Activated T-cell treated with anti-CD3 and anti-CD28 coated beads, Interleukin-2, amount 50 U/mL, for 24 hours (primary cell): ENCODE measurements around the gene SLC17A8.
"Not testable (repeated sequence)": the region's sequence is repeated elsewhere in the genome, so short reads cannot be mapped to it uniquely, and the experiment has no call there.

Experiments used
- DNase-seq: peaks from one replicate; pipeline ENCODE4 v3.0.0-alpha.2; 2020
- H3K27ac Mint-ChIP-seq: 2 replicates; pipeline ENCODE4 v1.8.0; 2020; ENCODE audit warnings: mild to moderate bottlenecking, mixed read lengths
- H3K27me3 Mint-ChIP-seq: 2 replicates; pipeline ENCODE4 v1.8.0; 2020; ENCODE audit warnings: mixed read lengths
- H3K36me3 Mint-ChIP-seq: 2 replicates; pipeline ENCODE4 v1.8.0; 2020; ENCODE audit warnings: low read depth, mixed read lengths
- H3K4me1 Mint-ChIP-seq: 2 replicates; pipeline ENCODE4 v1.8.0; 2020; ENCODE audit warnings: low read depth, mixed read lengths
- H3K4me3 Mint-ChIP-seq: 2 replicates; pipeline ENCODE4 v1.8.0; 2020; ENCODE audit warnings: mild to moderate bottlenecking, moderate library complexity, mixed read lengths
- H3K9me3 Mint-ChIP-seq: 2 replicates; pipeline ENCODE4 v1.8.0; 2020; ENCODE audit warnings: mixed read lengths

The SLC17A8 gene

DNA sequence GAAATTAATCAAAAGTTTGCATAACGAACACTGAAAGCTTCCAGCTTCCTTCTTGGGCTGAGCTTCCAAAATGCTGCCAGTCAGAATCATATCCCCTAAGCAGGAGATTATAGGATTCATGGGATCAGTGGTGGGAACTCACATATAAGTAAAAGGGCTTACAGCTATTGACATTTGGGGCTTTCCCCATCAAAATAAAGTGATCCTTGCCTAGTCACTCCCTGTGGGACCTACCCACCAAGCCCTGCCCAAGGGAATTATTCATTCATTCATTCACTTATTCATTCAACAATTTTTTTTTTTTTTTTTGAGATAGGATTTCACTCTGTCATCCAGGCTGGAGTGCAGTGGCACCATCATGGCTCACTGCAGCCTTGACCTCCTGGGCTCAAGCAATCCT, 69.3 kb downstream of the SLC17A8 start:
- no peak for DNase-seq
- Mint-ChIP-seq H3K27me3 (peaks cover 5% of the 10 kb centered on the region), H3K9me3 (peaks cover 5% of the 10 kb centered on the region), H3K36me3 (no peaks in the 10 kb centered on the region), H3K4me3 (no peak overlapping the region), H3K27ac (no peak overlapping the region), H3K4me1 (no peaks in the 10 kb centered on the region)

DNA sequence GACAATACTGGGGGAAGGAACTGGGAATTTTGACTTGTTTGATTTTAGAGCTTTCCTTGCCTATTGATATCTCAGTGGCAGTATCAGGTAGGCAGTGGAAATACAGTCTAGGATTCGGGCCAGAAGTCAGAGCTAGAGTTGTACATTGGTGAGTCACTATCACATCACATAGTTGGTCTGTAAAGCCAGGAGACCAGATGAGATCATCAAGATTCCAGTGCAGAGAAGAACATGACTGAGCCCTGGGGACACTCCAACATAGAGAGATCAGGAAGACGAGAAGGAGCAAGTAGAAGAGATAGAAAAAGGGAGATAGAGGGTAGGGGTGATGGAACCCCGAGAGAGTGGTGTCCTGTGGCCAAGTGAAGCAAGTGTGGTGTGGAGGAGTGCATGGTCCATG, 70.2 kb downstream of the SLC17A8 start:
- Mint-ChIP-seq H3K27me3 (peaks cover 5% of the 10 kb centered on the region), H3K36me3 (no peaks in the 10 kb centered on the region), H3K27ac (no peak overlapping the region), H3K4me1 (no peaks in the 10 kb centered on the region), H3K4me3 (no peak overlapping the region), H3K9me3 (peaks cover 5% of the 10 kb centered on the region)
- no peak for DNase-seq

DNA sequence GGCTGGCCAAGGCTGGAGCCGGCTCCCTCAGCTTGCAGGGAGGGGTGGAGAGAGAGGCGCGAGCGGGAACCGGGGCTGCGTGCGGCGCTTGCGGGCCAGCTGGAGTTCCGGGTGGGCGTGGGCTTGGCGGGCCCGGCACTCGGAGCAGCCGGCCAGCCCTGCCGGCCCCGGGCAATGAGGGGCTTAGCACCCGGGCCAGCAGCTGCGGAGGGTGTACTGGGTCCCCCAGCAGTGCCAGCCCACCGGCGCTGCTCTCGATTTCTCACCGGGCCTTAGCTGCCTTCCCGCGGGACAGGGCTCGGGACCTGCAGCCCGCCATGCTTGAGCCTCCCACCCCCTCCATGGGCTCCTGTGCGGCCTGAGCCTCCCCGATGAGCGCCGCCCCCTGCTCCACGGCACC, 73.4 kb downstream of the SLC17A8 start:
- not testable (repeated sequence) for H3K9me3 Mint-ChIP-seq, DNase-seq, H3K36me3 Mint-ChIP-seq, H3K4me1 Mint-ChIP-seq, H3K27me3 Mint-ChIP-seq, H3K4me3 Mint-ChIP-seq, H3K27ac Mint-ChIP-seq

DNA sequence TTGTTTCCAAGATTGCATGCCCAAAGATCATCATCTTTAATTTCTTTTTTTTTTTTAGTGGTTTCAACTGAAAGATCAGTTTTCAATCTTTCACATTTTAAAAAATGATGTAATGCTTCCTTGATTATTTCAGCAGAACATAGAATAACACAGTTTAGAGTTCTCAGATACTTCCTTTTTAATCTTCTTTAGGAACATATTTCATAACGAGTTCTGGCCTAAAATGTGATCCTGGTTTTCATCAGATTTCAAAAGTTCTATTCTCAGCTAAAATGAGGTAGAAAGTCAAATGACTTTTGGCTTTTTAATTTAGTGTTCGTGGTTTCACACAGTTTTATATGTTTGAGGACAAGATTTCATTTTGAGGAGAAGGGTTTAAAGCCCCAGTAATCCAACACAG, 76.8 kb downstream of the SLC17A8 start:
- no peak overlapping the region for H3K27ac Mint-ChIP-seq
- DNase-seq: no peak
- H3K27me3 Mint-ChIP-seq: peaks cover 9% of the 10 kb centered on the region
- no peaks in the 10 kb centered on the region for H3K9me3 Mint-ChIP-seq
- no peaks in the 10 kb centered on the region for H3K36me3 Mint-ChIP-seq
- H3K4me3 Mint-ChIP-seq: no peak overlapping the region
- no peaks in the 10 kb centered on the region for H3K4me1 Mint-ChIP-seq

DNA sequence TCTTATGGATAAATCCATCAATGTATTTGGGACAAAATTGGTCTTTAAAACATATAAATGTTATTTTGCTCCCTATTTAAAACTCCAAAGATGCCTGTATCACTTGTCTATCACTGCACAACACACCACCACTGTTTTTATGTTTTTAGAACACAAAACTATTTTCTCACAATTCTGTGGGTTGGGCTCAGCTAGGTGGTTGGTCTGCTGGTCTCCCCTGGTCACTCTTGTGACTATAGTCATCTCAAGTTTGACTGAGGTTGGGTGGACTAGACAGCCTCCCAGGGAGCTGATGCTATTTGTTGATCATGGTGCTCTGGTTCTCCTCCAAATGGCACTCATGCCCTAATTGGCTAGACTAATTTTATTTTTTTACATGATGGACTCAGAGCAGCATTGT, 77.3 kb downstream of the SLC17A8 start:
- DNase-seq: no peak
- no peaks in the 10 kb centered on the region for H3K4me1 Mint-ChIP-seq
- no peak overlapping the region for H3K4me3 Mint-ChIP-seq
- no peak overlapping the region for H3K27ac Mint-ChIP-seq
- H3K27me3 Mint-ChIP-seq: peaks cover 9% of the 10 kb centered on the region
- no peaks in the 10 kb centered on the region for H3K9me3 Mint-ChIP-seq
- H3K36me3 Mint-ChIP-seq: no peaks in the 10 kb centered on the region

DNA sequence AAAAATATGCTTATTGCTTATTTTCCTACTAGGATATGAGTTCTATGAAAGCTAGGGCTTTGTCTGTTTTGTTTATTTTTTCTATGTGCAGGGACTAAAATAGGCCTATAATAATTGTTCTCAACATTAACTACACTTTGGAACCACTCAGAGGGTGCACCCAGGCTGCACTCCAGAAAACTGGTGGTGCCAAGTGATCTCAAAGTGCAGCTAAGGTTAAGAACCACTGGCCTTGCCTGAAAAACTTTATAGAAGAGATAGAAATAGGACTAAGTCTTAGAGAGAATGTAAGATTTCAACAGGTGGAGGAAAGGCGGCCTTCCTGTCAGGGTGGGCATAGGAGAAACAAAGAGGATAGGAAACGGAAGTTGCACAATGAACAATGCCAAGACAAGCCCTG, 79.1 kb downstream of the SLC17A8 start:
- H3K9me3 Mint-ChIP-seq: no peaks in the 10 kb centered on the region
- H3K4me1 Mint-ChIP-seq: no peaks in the 10 kb centered on the region
- H3K4me3 Mint-ChIP-seq: no peak overlapping the region
- peaks cover 9% of the 10 kb centered on the region for H3K27me3 Mint-ChIP-seq
- H3K27ac Mint-ChIP-seq: no peak overlapping the region
- DNase-seq: no peak
- H3K36me3 Mint-ChIP-seq: no peaks in the 10 kb centered on the region

DNA sequence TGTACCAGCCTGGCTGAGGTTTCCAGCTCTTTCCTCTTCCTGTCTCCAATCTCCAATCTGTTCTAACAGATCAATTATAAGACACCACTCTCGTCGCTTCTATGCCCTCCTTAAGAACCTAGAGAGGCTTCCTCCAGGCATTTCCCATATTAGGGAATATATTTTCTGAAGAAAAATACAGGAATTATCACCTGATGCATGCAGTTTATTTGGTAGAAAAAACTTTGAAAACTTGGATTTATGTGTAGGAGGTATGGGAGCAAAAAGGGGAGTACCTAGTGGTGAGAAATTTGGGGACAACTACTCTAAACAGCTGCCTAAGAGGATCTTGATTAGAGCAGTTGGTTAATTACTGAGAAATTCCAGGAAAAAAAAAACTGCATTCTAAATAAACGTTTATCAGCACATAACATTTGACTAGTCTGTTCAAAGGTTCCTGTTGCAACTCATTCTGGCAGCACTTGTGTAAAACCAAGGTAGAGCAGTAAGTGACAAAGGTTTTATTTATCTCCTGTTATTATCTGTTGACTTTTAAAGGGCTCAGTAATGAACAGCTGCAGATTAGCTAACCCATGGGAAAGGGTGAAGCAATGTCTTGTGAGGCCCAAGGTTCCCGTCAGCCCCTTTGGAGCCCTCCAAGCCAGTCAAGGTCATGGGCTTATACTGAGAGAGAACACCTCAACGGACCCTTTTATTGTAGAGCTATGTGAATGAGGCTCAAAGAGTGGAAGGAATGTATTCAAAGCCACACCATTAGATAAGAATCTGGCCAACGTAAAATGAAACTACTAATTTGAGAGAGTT, 80.4 kb downstream of the SLC17A8 start:
- peaks cover 9% of the 10 kb centered on the region for H3K27me3 Mint-ChIP-seq
- no peak overlapping the region for H3K4me3 Mint-ChIP-seq
- no peaks in the 10 kb centered on the region for H3K36me3 Mint-ChIP-seq
- H3K4me1 Mint-ChIP-seq: no peaks in the 10 kb centered on the region
- no peaks in the 10 kb centered on the region for H3K9me3 Mint-ChIP-seq
- DNase-seq: no peak
- H3K27ac Mint-ChIP-seq: no peak overlapping the region

DNA sequence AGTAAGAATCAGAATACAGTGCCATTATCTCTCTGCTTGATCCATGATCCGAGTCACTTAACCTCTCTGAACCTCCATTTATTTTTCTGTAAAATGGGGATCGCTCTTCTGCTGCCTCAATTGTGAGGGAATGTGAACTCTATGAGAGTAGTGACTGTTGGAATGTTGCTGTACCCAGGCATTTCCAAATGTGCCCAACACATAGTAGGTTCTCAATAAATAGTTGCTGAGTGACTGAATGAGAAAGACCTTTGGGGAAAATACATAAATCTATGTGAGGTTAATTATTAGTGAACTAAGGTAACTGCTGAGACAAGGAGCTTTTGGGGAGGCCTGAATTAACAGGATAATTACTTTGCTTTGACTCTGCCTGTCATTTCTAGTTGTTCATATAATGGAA, 82.9 kb downstream of the SLC17A8 start:
- Mint-ChIP-seq H3K9me3 (no peaks in the 10 kb centered on the region), H3K27ac (no peak overlapping the region), H3K4me1 (no peaks in the 10 kb centered on the region), H3K4me3 (no peak overlapping the region), H3K36me3 (no peaks in the 10 kb centered on the region), H3K27me3 (peaks cover 9% of the 10 kb centered on the region)
- DNase-seq: no peak

DNA sequence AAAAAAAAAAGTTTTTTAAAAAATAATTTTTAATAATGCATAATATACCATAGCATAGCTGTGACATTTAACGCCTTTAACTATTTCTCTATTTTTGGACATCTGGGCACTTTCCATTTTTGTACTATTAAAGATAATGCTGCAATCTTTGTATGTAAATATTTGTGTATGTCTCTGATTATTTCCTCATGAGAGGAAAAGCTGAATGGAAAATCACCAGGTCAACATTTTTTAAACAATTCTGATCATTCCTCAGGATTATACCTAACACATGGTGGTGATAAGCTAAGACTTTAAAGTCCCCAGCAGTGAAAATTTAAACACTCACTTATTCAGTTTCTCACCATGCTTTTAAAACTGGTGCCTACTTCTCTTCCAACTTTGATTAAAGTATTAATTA, 85.5 kb downstream of the SLC17A8 start:
- no peaks in the 10 kb centered on the region for H3K36me3 Mint-ChIP-seq
- H3K4me1 Mint-ChIP-seq: no peaks in the 10 kb centered on the region
- H3K27ac Mint-ChIP-seq: no peak overlapping the region
- H3K27me3 Mint-ChIP-seq: peaks cover 20% of the 10 kb centered on the region
- H3K9me3 Mint-ChIP-seq: no peaks in the 10 kb centered on the region
- H3K4me3 Mint-ChIP-seq: no peak overlapping the region
- DNase-seq: no peak

DNA sequence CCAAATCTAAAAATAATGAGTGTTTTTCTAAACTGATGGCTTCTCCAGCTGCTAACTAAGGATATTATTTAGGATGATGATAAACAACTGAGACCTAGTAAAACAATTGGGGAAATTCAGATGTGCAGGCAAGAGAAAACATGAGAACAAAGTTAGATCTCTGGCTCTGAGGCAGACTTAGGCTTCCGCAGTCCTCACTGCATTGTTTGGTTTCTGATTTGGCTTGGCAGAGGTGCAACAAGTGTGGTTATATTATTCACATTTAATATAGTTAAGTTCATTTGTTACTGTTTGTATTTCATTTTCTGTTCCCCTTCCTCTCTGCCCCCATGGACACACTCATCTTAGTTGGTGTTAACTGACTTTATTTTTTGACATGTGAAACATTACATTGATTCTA, 86.6 kb downstream of the SLC17A8 start:
- no peaks in the 10 kb centered on the region for H3K36me3 Mint-ChIP-seq

DNA sequence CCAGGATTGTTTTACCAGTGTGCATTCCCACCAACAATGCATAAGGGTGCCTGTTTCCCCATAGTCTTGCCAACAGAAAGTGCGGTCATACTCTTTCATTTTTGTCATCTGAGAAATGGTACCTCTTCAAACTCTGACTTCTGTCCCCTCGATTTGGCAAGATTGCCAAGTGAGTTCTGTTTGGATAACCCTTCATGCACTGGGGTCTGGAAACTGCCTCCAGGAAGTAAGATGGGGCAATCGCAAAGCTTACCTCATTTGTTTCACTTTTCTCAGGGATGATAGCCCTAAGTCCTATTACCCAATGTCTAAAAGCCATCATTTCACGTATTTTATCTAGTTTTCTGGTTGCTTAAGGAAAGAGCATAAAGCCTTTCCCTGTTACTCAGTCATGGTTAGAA, 88.2 kb downstream of the SLC17A8 start:
- Mint-ChIP-seq H3K4me3 (no peak overlapping the region), H3K9me3 (no peaks in the 10 kb centered on the region)

More for the DNA sequence above, 86.6 kb downstream of the SLC17A8 start:
- no peak for DNase-seq
- H3K27ac Mint-ChIP-seq: no peak overlapping the region
- peaks cover 20% of the 10 kb centered on the region for H3K27me3 Mint-ChIP-seq
- H3K4me3 Mint-ChIP-seq: no peak overlapping the region
- H3K4me1 Mint-ChIP-seq: no peaks in the 10 kb centered on the region
- no peaks in the 10 kb centered on the region for H3K9me3 Mint-ChIP-seq

DNA sequence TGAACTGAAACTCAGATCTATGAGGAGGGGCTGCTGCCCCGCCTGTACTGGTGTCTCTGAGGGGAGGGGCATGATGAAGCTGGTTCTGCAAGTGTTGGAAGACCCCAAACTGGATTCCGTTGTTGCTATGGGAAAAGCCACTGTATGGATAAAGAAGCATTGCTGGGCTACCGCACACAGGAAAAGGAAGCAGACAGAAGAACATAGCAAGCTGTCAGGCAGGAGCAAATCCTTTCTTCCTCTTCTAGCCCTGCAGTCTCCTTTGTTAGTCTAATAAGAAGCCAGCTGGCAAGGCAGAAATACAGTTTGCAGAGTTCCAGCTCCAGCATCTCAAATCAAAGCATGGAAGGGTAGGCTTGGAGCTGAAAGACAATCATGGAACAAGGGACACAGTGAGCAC, 90.5 kb downstream of the SLC17A8 start:
- H3K9me3 Mint-ChIP-seq: no peaks in the 10 kb centered on the region

More for the DNA sequence above, 88.2 kb downstream of the SLC17A8 start:
- no peaks in the 10 kb centered on the region for H3K36me3 Mint-ChIP-seq
- peaks cover 24% of the 10 kb centered on the region for H3K27me3 Mint-ChIP-seq
- no peak for DNase-seq
- H3K4me1 Mint-ChIP-seq: no peaks in the 10 kb centered on the region
- H3K27ac Mint-ChIP-seq: no peak overlapping the region

DNA sequence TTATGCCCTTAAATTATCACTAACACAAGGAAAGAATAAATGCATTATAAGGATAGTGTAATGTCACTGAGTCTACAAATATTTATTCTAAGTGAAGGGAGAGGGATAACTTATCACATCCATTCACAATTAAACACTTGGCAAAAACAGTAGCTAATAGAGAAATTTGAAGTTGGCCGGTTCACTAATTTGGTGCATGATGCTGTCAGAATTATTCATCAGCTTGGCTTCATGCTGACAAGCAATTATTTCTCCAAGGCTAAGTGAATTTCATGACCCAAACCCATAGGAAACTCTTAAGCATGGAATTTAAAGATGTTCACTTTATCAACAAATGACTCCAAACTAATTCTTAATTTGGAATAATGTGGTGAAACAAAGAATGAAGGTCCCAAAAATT, 91.8 kb downstream of the SLC17A8 start:
- Mint-ChIP-seq H3K9me3 (no peaks in the 10 kb centered on the region), H3K27me3 (peaks cover 31% of the 10 kb centered on the region), H3K4me3 (no peak overlapping the region), H3K27ac (no peak overlapping the region), H3K36me3 (no peaks in the 10 kb centered on the region), H3K4me1 (no peaks in the 10 kb centered on the region)
- no peak for DNase-seq

More for the DNA sequence above, 90.5 kb downstream of the SLC17A8 start:
- Mint-ChIP-seq H3K36me3 (no peaks in the 10 kb centered on the region), H3K27me3 (peaks cover 31% of the 10 kb centered on the region), H3K4me1 (no peaks in the 10 kb centered on the region), H3K4me3 (no peak overlapping the region), H3K27ac (no peak overlapping the region)
- DNase-seq: no peak

DNA sequence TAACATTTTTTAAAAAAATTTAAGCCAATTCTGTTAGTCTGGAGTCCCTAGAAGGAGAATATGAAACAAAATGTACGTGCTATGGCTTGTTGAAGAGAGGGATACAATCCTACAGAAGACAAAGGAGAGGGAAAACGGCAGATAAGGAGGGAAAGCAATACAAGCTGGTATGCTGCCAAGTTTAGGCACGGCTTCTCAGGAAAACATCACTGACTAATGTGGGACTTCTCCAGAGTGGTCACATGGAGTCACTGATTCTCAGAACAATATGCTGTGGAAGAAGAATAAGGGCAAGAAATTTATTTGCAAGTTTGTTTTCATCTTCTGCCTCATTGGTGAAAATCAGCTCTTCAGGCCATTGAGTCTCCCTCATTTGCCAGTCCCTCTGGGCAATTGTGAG, 93.9 kb downstream of the SLC17A8 start:
- H3K27me3 Mint-ChIP-seq: peaks cover 23% of the 10 kb centered on the region
- no peaks in the 10 kb centered on the region for H3K4me1 Mint-ChIP-seq
- no peak overlapping the region for H3K4me3 Mint-ChIP-seq
- no peak for DNase-seq
- H3K9me3 Mint-ChIP-seq: no peaks in the 10 kb centered on the region
- H3K36me3 Mint-ChIP-seq: no peaks in the 10 kb centered on the region
- no peak overlapping the region for H3K27ac Mint-ChIP-seq

DNA sequence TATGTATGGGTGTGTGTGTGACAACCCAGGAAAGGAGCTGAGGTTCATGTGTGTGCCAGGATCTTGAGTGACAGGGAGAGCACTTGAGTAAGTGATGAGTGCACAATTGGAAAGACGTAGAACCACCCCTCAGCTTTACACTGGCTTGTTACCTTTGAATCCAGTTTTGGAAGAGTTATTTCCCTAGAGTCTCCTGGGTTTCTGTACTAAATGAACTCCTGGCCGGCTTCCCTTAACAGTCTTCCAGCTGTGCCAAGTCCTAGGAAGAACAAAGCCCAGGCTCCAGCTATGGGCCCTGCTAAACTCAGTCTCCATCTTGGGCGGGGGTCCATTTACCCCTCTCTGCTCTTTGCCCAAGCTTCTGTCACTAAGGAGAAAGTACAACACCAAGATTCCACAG, 97.1 kb downstream of the SLC17A8 start:
- Mint-ChIP-seq H3K4me3 (no peak overlapping the region), H3K4me1 (no peaks in the 10 kb centered on the region), H3K27me3 (peaks cover 10% of the 10 kb centered on the region), H3K9me3 (no peaks in the 10 kb centered on the region), H3K27ac (no peak overlapping the region), H3K36me3 (no peaks in the 10 kb centered on the region)
- no peak for DNase-seq

DNA sequence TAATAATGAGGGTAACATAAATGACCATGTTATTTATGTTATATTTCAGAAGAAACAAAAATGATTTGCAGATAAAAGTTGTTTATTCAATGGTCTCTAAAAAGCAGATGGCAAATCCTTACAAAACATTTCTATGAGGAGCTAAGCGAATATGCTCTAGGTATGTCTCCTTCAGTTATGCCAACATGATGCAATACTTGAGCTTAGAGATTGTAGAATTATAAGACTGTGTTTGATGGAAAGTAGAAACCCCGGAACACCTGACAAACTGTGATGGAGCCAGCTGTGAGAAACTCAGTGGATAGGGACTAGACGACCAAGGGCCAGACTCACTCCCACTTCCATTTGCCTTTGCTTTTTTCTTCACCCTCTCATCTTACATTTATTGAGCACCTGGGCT, 99.0 kb downstream of the SLC17A8 start:
- H3K4me3 Mint-ChIP-seq: no peak overlapping the region
- H3K4me1 Mint-ChIP-seq: no peaks in the 10 kb centered on the region
- H3K9me3 Mint-ChIP-seq: no peaks in the 10 kb centered on the region
- DNase-seq: no peak
- H3K36me3 Mint-ChIP-seq: no peaks in the 10 kb centered on the region
- peaks cover 12% of the 10 kb centered on the region for H3K27me3 Mint-ChIP-seq
- H3K27ac Mint-ChIP-seq: no peak overlapping the region
